ENCODE data around the gene ETF1.

ETF1 gene

GRCh38 chr5:138542956-138543729 lies at the start of gene ETF1:
TSS of gene ETF1 (minus strand) at chr5:138543236. CDS start at chr5:138542918, 318 bp downstream.
- peak; percentile 98 for DNase-seq (ENCODE audit: low spot score)

- no peak for DNase-seq (ENCODE audit: low spot score)
Observed at GRCh38 chr5:138588013-138588788, 45.2 kb upstream of the ETF1 start.

GRCh38 chr5:138585157-138585556 lies 42.1 kb upstream of the ETF1 start:
- DNase-seq (ENCODE audit: low spot score) = no peak

GRCh38 chr5:138583984-138584637 lies 41.1 kb upstream of the ETF1 start:
- no peak for DNase-seq (ENCODE audit: low spot score)

- DNase-seq (ENCODE audit: low spot score) = no peak
Observed at GRCh38 chr5:138582959-138583358, 39.9 kb upstream of the ETF1 start.

- no peak for DNase-seq (ENCODE audit: low spot score)
Observed at GRCh38 chr5:138580777-138581176, 37.7 kb upstream of the ETF1 start.

- no peak for DNase-seq (ENCODE audit: low spot score)
Observed at GRCh38 chr5:138580001-138580400, 37.0 kb upstream of the ETF1 start.

GRCh38 chr5:138579517-138579863 lies 36.5 kb upstream of the ETF1 start:
- DNase-seq (ENCODE audit: low spot score) = no peak

- DNase-seq (ENCODE audit: low spot score) = no peak
Observed at GRCh38 chr5:138577452-138577851, 34.4 kb upstream of the ETF1 start.

- peak; percentile 98 for DNase-seq (ENCODE audit: low spot score)
Observed at GRCh38 chr5:138575194-138576015, 32.4 kb upstream of the ETF1 start, which contains the start of gene HSPA9. TSS of gene HSPA9 (minus strand) at chr5:138575401. CDS start at chr5:138575318, 83 bp downstream.

- no peak for DNase-seq (ENCODE audit: low spot score)
Observed at GRCh38 chr5:138574744-138575193, 31.7 kb upstream of the ETF1 start.

GRCh38 chr5:138573949-138574670 lies 31.1 kb upstream of the ETF1 start:
- DNase-seq (ENCODE audit: low spot score) = no peak

- DNase-seq (ENCODE audit: low spot score) = no peak
Observed at GRCh38 chr5:138573223-138573622, 30.2 kb upstream of the ETF1 start.

GRCh38 chr5:138570871-138571270 lies 27.8 kb upstream of the ETF1 start:
- no peak for DNase-seq (ENCODE audit: low spot score)

- no peak for DNase-seq (ENCODE audit: low spot score)
Observed at GRCh38 chr5:138569782-138570181, 26.7 kb upstream of the ETF1 start.

GRCh38 chr5:138568061-138568824 lies 25.2 kb upstream of the ETF1 start:
- no peak for DNase-seq (ENCODE audit: low spot score)

GRCh38 chr5:138566792-138567191 lies 23.8 kb upstream of the ETF1 start:
- no peak for DNase-seq (ENCODE audit: low spot score)

GRCh38 chr5:138565100-138565821 lies 22.2 kb upstream of the ETF1 start:
- no peak for DNase-seq (ENCODE audit: low spot score)

GRCh38 chr5:138564242-138564641 lies 21.2 kb upstream of the ETF1 start:
- no peak for DNase-seq (ENCODE audit: low spot score)

All from D341Med (cell line).